OCI-LY1 (cell line): ENCODE results near the gene DYNLL1.

Experiments
- H2AFZ ChIP-seq: fragments of 200-600 bp; sonication (generic), shearing (Covaris generic); 2 replicates; pipeline ENCODE4 v1.6.0; 2014; ENCODE audit warnings: antibody characterized with exemption, mild to moderate bottlenecking, low read length
- H3F3A ChIP-seq: fragments of 200-600 bp; sonication (generic), shearing (Covaris generic); 2 replicates; pipeline ENCODE4 v1.6.0; 2014; ENCODE audit warnings: mild to moderate bottlenecking, antibody characterized with exemption, low read length, moderate library complexity; ENCODE audit not compliant: insufficient read depth
- H3K27ac ChIP-seq: fragments of 200-600 bp; sonication (generic); 2 replicates; pipeline ENCODE4 v1.5.1; 2014; ENCODE audit warnings: low read length, mixed run types, mild to moderate bottlenecking, low read depth; ENCODE audit not compliant: poor library complexity, severe bottlenecking
- H3K27me3 ChIP-seq: fragments of 200-600 bp; sonication (generic); 2 replicates; pipeline ENCODE4 v1.6.0; 2014; ENCODE audit warnings: antibody characterized with exemption, mild to moderate bottlenecking, low read length, moderate library complexity; ENCODE audit not compliant: insufficient read depth
- H3K36me3 ChIP-seq: fragments of 200-600 bp; sonication (generic); 2 replicates; pipeline ENCODE4 v1.6.1; 2014; ENCODE audit warnings: mild to moderate bottlenecking, antibody characterized with exemption, low read length, moderate library complexity, mixed read lengths; ENCODE audit not compliant: insufficient read depth
- H3K4me1 ChIP-seq: fragments of 200-600 bp; sonication (generic); 2 replicates; pipeline ENCODE4 v1.5.1; 2014; ENCODE audit warnings: mild to moderate bottlenecking, low read length, moderate library complexity; ENCODE audit not compliant: insufficient read depth, severe bottlenecking
- H3K4me2 ChIP-seq: fragments of 200-600 bp; sonication (generic), shearing (Covaris generic); 2 replicates; pipeline ENCODE4 v1.6.1; 2014; ENCODE audit warnings: low read length
- H3K4me3 ChIP-seq: fragments of 200-600 bp; sonication (generic); 2 replicates; pipeline ENCODE4 v1.5.1; 2014; ENCODE audit warnings: low read length, low read depth, mild to moderate bottlenecking, mixed read lengths; ENCODE audit not compliant: poor library complexity, severe bottlenecking
- H3K79me2 ChIP-seq: fragments of 200-600 bp; shearing (Covaris generic); 2 replicates; pipeline ENCODE4 v1.6.1; 2016; ENCODE audit warnings: mixed run types, low read length, mixed read lengths; ENCODE audit not compliant: insufficient read depth
- H3K9ac ChIP-seq: fragments of 200-600 bp; sonication (generic), shearing (Covaris generic); 2 replicates; pipeline ENCODE4 v1.6.1; 2014; ENCODE audit warnings: mild to moderate bottlenecking, low read length, mixed read lengths
- H3K9me2 ChIP-seq: fragments of 200-600 bp; sonication (generic), shearing (Covaris generic); 2 replicates; pipeline ENCODE4 v1.6.1; 2014; ENCODE audit warnings: low read depth, mild to moderate bottlenecking, low read length, mixed read lengths
- H3K9me3 ChIP-seq: fragments of 200-600 bp; shearing (Covaris generic); 2 replicates; pipeline ENCODE4 v1.6.1; 2014; ENCODE audit warnings: low read length, mixed read lengths
- H4K20me1 ChIP-seq: fragments of 200-600 bp; sonication (generic), shearing (Covaris generic); 2 replicates; pipeline ENCODE4 v1.6.0; 2016; ENCODE audit warnings: mild to moderate bottlenecking, low read length; ENCODE audit not compliant: insufficient read depth
- CTCF ChIP-seq: fragments of 200-600 bp; sonication (generic), shearing (Covaris generic); IDR thresholded peaks from 2 replicates; pipeline ENCODE4 v1.5.1; 2017; ENCODE audit warnings: mild to moderate bottlenecking, antibody characterized with exemption, low read length, moderate library complexity, mixed read lengths
- EZH2 ChIP-seq: fragments of 200-600 bp; sonication (generic), shearing (Covaris generic); IDR thresholded peaks from 2 replicates; pipeline ENCODE4 v1.8.0; 2017; ENCODE audit warnings: borderline replicate concordance, mixed run types, mild to moderate bottlenecking, antibody characterized with exemption, low read length, moderate library complexity, mixed read lengths

The DYNLL1 gene

GRCh38 chr12:120479458-120479857 is 16.5 kb upstream of the DYNLL1 start:
- H3K27ac ChIP-seq = no peak overlapping the region
- TF ChIP-seq CTCF (no peak), EZH2 (no peak)
- no peak overlapping the region for H3K9ac ChIP-seq

GRCh38 chr12:120480211-120480610 is 15.7 kb upstream of the DYNLL1 start:
- Histone ChIP-seq H3K27ac (peak overlapping the region; percentile 12), H3K9ac (no peak overlapping the region), H2AFZ (no peak overlapping the region)

More at GRCh38 chr12:120479458-120479857, 16.5 kb upstream of the DYNLL1 start:
- Histone ChIP-seq H2AFZ (no peak overlapping the region), H3K9me2 (no peaks in the 10 kb centered on the region), H3K9me3 (no peaks in the 10 kb centered on the region), H3K36me3 (peaks cover 4% of the 10 kb centered on the region; the same call in 1 of the 2 replicates), H3K79me2 (no peaks in the 10 kb centered on the region), H3K4me1 (peaks cover 25% of the 10 kb centered on the region), H3F3A (no peaks in the 10 kb centered on the region), H4K20me1 (no peaks in the 10 kb centered on the region), H3K27me3 (no peaks in the 10 kb centered on the region), H3K4me2 (no peak overlapping the region), H3K4me3 (no peak overlapping the region)

DNA sequence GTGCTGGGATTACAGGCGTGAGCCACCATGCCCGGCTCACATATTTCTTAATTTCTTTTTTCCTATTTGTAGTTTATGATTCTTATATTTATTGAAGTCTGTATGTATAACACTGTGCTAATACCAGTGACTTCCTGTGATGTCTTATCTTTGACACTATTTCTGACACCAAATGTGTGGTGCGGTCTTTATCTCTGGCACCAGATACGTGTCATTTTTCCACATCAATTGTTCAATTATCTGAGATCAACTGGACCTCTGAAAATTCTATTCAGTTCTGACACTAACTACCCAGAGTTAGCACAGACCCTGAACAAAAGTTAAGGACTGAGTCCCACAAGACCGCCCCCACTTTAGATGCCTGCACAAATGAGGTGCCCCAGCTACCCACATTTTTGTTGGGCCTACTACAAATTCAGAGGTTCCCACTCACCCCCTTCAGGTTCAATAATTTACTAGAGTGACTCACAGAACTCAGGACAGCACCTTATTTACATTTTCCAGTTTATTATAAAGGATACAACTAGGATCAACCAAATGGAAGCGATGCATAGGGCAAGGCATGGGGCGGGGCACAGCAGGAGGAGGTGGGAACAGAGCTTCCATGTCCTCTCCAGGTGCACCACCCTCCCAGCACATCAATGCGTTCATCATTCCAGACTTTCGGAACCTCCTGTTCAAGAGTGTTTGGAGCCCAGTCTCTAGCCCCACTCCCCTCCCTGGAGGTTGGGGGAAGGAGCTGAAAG is 14.7 kb upstream of the DYNLL1 start:
- no peak overlapping the region for H3K4me2 ChIP-seq
- no peaks in the 10 kb centered on the region for H3K9me2 ChIP-seq
- no peaks in the 10 kb centered on the region for H3K9me3 ChIP-seq
- H3K4me3 ChIP-seq = no peak overlapping the region
- H3K27ac ChIP-seq = no peak overlapping the region
- H3K4me1 ChIP-seq = peaks cover 14% of the 10 kb centered on the region
- no peak overlapping the region for H3K9ac ChIP-seq
- H3K36me3 ChIP-seq = peaks cover 4% of the 10 kb centered on the region; the same call in 1 of the 2 replicates
- H4K20me1 ChIP-seq = no peaks in the 10 kb centered on the region
- H3K79me2 ChIP-seq = no peaks in the 10 kb centered on the region
- TF ChIP-seq EZH2 (no peak), CTCF (no peak)
- H3F3A ChIP-seq = no peaks in the 10 kb centered on the region
- no peaks in the 10 kb centered on the region for H3K27me3 ChIP-seq
- no peak overlapping the region for H2AFZ ChIP-seq

More at GRCh38 chr12:120480211-120480610, 15.7 kb upstream of the DYNLL1 start:
- Histone ChIP-seq H3F3A (no peaks in the 10 kb centered on the region), H3K9me2 (no peaks in the 10 kb centered on the region), H3K27me3 (no peaks in the 10 kb centered on the region), H3K4me1 (peaks cover 18% of the 10 kb centered on the region), H3K36me3 (peaks cover 4% of the 10 kb centered on the region; the same call in 1 of the 2 replicates), H3K4me3 (no peak overlapping the region), H3K79me2 (no peaks in the 10 kb centered on the region), H3K4me2 (no peak overlapping the region), H3K9me3 (no peaks in the 10 kb centered on the region), H4K20me1 (no peaks in the 10 kb centered on the region)
- TF ChIP-seq EZH2 (no peak), CTCF (no peak)
